Progenitor cell of endocrine pancreas (in vitro differentiated cells): ENCODE results near the gene COBLL1. TPM values are rescaled to one million over a fixed set of nuclear protein-coding genes. Genes with fewer than 3 reads are reported as not detected.

Experiments
- DNase-seq: peaks from one replicate; pipeline ENCODE4 v3.0.0; 2021; ENCODE audit warnings: low spot score; ENCODE audit not compliant: unreplicated experiment
- H3K27ac Mint-ChIP-seq: 2 replicates; pipeline ENCODE4 v1.8.0; 2021; ENCODE audit warnings: mild to moderate bottlenecking, moderate library complexity, mixed read lengths
- H3K27me3 Mint-ChIP-seq: 2 replicates; pipeline ENCODE4 v1.8.0; 2021; ENCODE audit warnings: mixed read lengths
- H3K36me3 Mint-ChIP-seq: 2 replicates; pipeline ENCODE4 v1.8.0; 2022; ENCODE audit warnings: mixed read lengths; ENCODE audit not compliant: insufficient read depth
- H3K4me1 Mint-ChIP-seq: 2 replicates; pipeline ENCODE4 v1.8.0; 2021; ENCODE audit warnings: low read depth, mixed read lengths
- H3K4me3 Mint-ChIP-seq: 2 replicates; pipeline ENCODE4 v1.8.0; 2021; ENCODE audit warnings: low read depth, mild to moderate bottlenecking, moderate library complexity, mixed read lengths
- H3K9me3 Mint-ChIP-seq: 2 replicates; pipeline ENCODE4 v1.8.0; 2021; ENCODE audit warnings: low read depth, mixed read lengths
- CTCF ChIP-seq: fragments of 200-600 bp; sonication (generic); IDR thresholded peaks from one replicate; pipeline ENCODE4 v1.5.0; 2021; ENCODE audit warnings: antibody characterized with exemption, mild to moderate bottlenecking; ENCODE audit not compliant: unreplicated experiment
- total RNA-seq: library from RNA; stranded (reverse); gene quantifications from 2 replicates; pipeline ENCODE4 v1.2.1, GENCODE V29; 2021

COBLL1 gene
- total RNA-seq, 1 donor from 2014 or later = 80.9 TPM

GRCh38 chr2:164882276-164882675, 40.7 kb upstream of the COBLL1 start:
- H3K9me3 Mint-ChIP-seq = peaks cover 5% of the 10 kb centered on the region
- H3K27ac Mint-ChIP-seq = no peak overlapping the region
- no peaks in the 10 kb centered on the region for H3K27me3 Mint-ChIP-seq
- H3K36me3 Mint-ChIP-seq = no peaks in the 10 kb centered on the region
- H3K4me1 Mint-ChIP-seq = peaks cover 8% of the 10 kb centered on the region
- H3K4me3 Mint-ChIP-seq = no peak overlapping the region
- no peak for DNase-seq
- no peak for TF ChIP-seq CTCF

- H3K36me3 Mint-ChIP-seq = no peaks in the 10 kb centered on the region
- no peaks in the 10 kb centered on the region for H3K27me3 Mint-ChIP-seq
- no peak overlapping the region for H3K27ac Mint-ChIP-seq
- no peak for TF ChIP-seq CTCF
- peaks cover 5% of the 10 kb centered on the region for H3K9me3 Mint-ChIP-seq
- H3K4me1 Mint-ChIP-seq = peaks cover 10% of the 10 kb centered on the region
- no peak overlapping the region for H3K4me3 Mint-ChIP-seq
- DNase-seq = no peak
Observed at GRCh38 chr2:164881524-164881923, 39.9 kb upstream of the COBLL1 start.

- Mint-ChIP-seq H3K4me3 (no peak overlapping the region), H3K27ac (peak overlapping the region; percentile 10), H3K36me3 (no peaks in the 10 kb centered on the region), H3K9me3 (peaks cover 5% of the 10 kb centered on the region), H3K4me1 (peaks cover 10% of the 10 kb centered on the region), H3K27me3 (no peaks in the 10 kb centered on the region)
- no peak for DNase-seq
- no peak for TF ChIP-seq CTCF
Observed at GRCh38 chr2:164879901-164880535, 38.4 kb upstream of the COBLL1 start.

- TF ChIP-seq CTCF = no peak
- no peak overlapping the region for H3K27ac Mint-ChIP-seq
- no peaks in the 10 kb centered on the region for H3K9me3 Mint-ChIP-seq
- no peak for DNase-seq
- H3K36me3 Mint-ChIP-seq = no peaks in the 10 kb centered on the region
- H3K27me3 Mint-ChIP-seq = no peaks in the 10 kb centered on the region
- peaks cover 14% of the 10 kb centered on the region for H3K4me1 Mint-ChIP-seq
- no peak overlapping the region for H3K4me3 Mint-ChIP-seq
Observed at GRCh38 chr2:164877927-164878326, 36.3 kb upstream of the COBLL1 start.

- Mint-ChIP-seq H3K27ac (no peak overlapping the region), H3K36me3 (no peaks in the 10 kb centered on the region), H3K9me3 (no peaks in the 10 kb centered on the region), H3K27me3 (no peaks in the 10 kb centered on the region), H3K4me1 (peaks cover 14% of the 10 kb centered on the region), H3K4me3 (no peak overlapping the region)
- no peak for DNase-seq
- no peak for TF ChIP-seq CTCF
Observed at GRCh38 chr2:164877169-164877568, 35.5 kb upstream of the COBLL1 start.
